ENCODE data around the gene CYP2J2.
"Not testable (repeated sequence)": the region's sequence is repeated elsewhere in the genome, so short reads cannot be mapped to it uniquely, and the experiment has no call there.

CYP2J2 gene

GRCh38 chr1:59871746-59872145 lies 54.8 kb downstream of the CYP2J2 start:
- DNase-seq (ENCODE audit: low read depth in 3 of 3, low spot score in 1 of 3): no peak

GRCh38 chr1:59866462-59866861 lies 60.1 kb downstream of the CYP2J2 start:
- DNase-seq (ENCODE audit: low read depth in 3 of 3, low spot score in 1 of 3): no peak

GRCh38 chr1:59857679-59858354 lies 68.8 kb downstream of the CYP2J2 start:
- DNase-seq (ENCODE audit: low read depth in 3 of 3, low spot score in 1 of 3): no peak

DNA sequence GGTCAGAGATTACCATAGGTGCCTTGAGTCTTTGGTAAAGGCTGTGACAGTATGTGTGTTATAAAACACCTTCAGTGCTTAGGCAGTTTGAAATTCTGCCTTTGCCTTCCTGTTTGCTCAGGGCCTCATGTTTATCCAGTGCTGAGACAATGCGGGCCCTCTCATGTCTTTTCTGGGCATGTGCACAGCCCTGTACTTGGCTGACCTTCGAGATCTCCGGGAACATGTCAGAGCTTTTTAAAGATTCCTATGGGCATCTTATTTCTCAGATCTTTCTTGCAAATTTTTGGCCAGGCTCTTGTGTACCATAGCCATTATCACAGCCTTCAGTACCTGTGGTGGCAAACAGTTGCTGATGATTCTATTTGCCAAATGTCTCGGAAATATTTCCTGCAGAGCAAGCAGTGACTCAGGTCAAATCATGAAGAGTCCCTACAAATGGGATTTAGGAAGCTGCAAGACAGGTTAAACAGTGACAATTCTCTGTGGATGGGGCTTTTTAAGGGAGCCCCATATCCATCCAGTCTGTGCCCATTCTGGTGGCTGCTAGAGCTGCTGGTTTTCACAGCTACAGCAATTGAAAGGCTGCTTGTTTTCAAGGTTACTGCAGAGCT lies 69.7 kb downstream of the CYP2J2 start:
- no peak for DNase-seq (ENCODE audit: low read depth in 3 of 3, low spot score in 1 of 3)

GRCh38 chr1:59855297-59855696 lies 71.3 kb downstream of the CYP2J2 start:
- DNase-seq (ENCODE audit: low read depth in 3 of 3, low spot score in 1 of 3): not testable (repeated sequence)

DNA sequence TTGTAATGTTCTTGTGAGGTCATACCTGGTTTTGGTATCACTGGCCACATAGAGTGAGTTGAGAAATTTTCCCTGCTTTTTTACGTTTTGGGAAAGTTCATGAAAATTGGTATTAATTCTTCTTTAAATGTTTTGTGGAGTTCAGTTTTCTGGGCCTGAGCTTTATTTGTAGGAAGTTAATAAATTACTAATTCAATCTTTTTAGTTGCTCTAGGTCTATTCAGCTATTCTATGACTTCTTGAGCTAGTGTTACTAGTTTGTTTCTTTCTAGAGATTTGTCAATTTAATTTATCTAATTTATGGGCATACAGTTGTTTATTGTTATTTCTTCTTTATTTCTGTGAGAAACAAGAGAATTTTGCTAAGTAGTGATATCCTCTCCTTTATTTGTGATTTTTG lies 74.5 kb downstream of the CYP2J2 start:
- DNase-seq (ENCODE audit: low read depth in 3 of 3, low spot score in 1 of 3): no peak

DNA sequence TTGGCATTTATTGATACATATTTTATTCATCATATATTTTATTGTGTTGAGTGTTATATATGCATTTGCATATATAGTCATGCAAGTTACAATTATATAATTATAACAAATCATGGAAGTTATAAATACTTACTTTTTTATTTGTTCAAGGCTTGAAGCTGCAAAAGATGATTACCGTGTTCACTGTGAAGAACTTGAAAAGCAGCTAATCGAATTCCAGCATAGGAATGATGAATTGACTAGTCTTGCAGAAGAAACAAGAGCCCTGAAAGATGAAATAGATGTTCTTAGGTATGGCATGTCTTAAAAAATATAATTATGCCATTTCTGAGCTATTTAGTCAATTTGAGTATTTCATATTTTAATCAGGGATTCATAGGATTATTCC lies 79.7 kb downstream of the CYP2J2 start:
- no peak for DNase-seq (ENCODE audit: low read depth in 3 of 3, low spot score in 1 of 3)

DNA sequence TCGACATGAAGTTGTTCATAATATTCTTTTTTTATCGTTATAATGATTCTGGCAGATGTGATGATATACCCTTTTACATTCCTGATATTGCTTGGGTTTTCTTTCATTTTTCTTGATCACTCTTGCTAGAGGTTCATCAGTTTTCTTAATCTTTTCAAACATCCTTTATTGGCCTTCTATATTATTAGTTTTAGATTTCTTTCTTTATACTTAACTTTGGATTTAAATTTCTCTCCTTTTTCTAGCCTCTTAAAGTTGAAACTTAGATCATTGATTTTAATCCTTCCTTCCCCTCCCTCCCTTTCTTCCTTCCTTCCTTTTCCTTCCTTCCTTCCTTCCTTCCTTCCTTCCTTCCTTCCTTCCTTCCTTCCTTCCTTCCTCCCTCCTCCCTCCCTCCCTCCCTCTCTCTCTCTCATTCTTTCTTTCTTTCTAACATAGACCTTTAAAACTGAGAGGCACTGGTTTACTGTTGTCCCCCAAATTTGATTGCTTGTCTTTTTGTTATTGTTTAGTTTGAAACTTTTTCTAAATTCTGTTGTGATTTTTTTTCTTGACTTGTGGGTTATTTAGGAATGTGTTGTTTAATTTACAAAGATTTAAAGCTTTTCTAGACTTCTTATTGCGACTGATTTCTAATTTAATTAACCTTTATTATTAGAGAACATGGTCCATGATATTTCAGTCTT lies 80.2 kb downstream of the CYP2J2 start:
- no peak for DNase-seq (ENCODE audit: low read depth in 3 of 3, low spot score in 1 of 3)

DNA sequence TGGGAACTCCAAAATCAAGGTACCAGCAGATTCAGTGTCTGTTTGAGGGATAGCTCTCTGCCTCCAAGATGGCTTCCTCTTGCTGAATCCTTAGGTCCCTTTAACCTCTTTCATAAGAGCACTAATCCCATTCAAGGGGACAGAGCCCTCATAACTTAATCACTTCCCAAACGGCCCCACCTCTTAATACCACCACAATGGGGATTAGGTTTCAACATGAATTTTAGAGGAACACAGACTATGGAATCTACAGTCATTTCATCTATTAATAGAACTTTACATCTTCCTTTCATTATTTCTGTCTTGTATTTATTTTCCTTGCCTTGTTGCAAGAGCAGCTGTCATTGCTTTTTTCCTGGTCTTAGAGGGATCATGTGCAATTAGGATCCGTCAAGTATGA lies 81.5 kb downstream of the CYP2J2 start:
- no peak for DNase-seq (ENCODE audit: low read depth in 3 of 3, low spot score in 1 of 3)
